HepG2 (cell line): ENCODE measurements around the gene NTMT1. TPM values are rescaled to one million over a fixed set of nuclear protein-coding genes. Genes with fewer than 3 reads are reported as not detected.
A peak's percentile ranks its signal among the peaks of the same experiment; 100 is the strongest.

ENCODE experiments used
- CEBPB ChIP-seq: IDR thresholded peaks from 2 replicates; pipeline ENCODE4 v1.6.1; 2011; ENCODE audit warnings: low read depth, low read length, improper control_type of control experiment, borderline replicate concordance
- CHCHD3 ChIP-seq: sonication (generic); formaldehyde crosslinking; IDR thresholded peaks from 2 replicates; pipeline ENCODE4 v1.8.0; 2022; ENCODE audit warnings: mild to moderate bottlenecking, missing genetic modification reagents, moderate library complexity
- EP300 ChIP-seq, 3 experiments: sonication (generic) in 1 of 3; formaldehyde crosslinking in 1 of 3; IDR thresholded peaks; 2 replicates each; pipeline versions ENCODE4 v1.5.1 to v1.6.1; 2011 to 2020; ENCODE audit warnings: low read depth in 2 of 3, low read length in 2 of 3, borderline replicate concordance in 1 of 3, improper control_type of control experiment in 1 of 3, mild to moderate bottlenecking in 1 of 3, missing genetic modification reagents in 1 of 3, moderate library complexity in 1 of 3
- FOXP4 ChIP-seq: sonication (generic); formaldehyde crosslinking; IDR thresholded peaks from 2 replicates; pipeline ENCODE4 v1.4.0; 2020; ENCODE audit warnings: missing genetic modification reagents
- HMG20A ChIP-seq: IDR thresholded peaks from 2 replicates; pipeline ENCODE4 v1.6.1; 2016; ENCODE audit warnings: borderline replicate concordance
- PRDM15 ChIP-seq: sonication (generic); formaldehyde crosslinking; IDR thresholded peaks from 2 replicates; pipeline ENCODE4 v1.4.0; 2020; ENCODE audit warnings: missing genetic modification reagents
- RBAK ChIP-seq: sonication (generic); formaldehyde crosslinking; IDR thresholded peaks from 2 replicates; pipeline ENCODE4 v1.5.1; 2020; ENCODE audit warnings: mild to moderate bottlenecking, missing genetic modification reagents
- RFXAP ChIP-seq: sonication (generic); formaldehyde crosslinking; IDR thresholded peaks from 2 replicates; pipeline ENCODE4 v1.4.0; 2020; ENCODE audit warnings: missing genetic modification reagents, borderline replicate concordance
- SAP130 ChIP-seq: IDR thresholded peaks from 2 replicates; pipeline ENCODE4 v1.6.1; 2016; ENCODE audit warnings: low read depth
- ZFP91 ChIP-seq: sonication (generic); formaldehyde crosslinking; IDR thresholded peaks from 2 replicates; pipeline ENCODE4 v1.9.0; 2022; ENCODE audit warnings: missing genetic modification reagents, mild to moderate bottlenecking, borderline replicate concordance
- ZNF296 ChIP-seq: sonication (generic); formaldehyde crosslinking; conservative IDR thresholded peaks from 2 replicates; pipeline ENCODE4 v1.5.0; 2020; ENCODE audit warnings: mild to moderate bottlenecking, missing genetic modification reagents
- ZNF572 ChIP-seq: sonication (generic); formaldehyde crosslinking; IDR thresholded peaks from 2 replicates; pipeline ENCODE4 v1.5.1; 2020; ENCODE audit warnings: mild to moderate bottlenecking, missing genetic modification reagents
- ZNF776 ChIP-seq: sonication (generic); formaldehyde crosslinking; IDR thresholded peaks from 2 replicates; pipeline ENCODE4 v1.4.0; 2020; ENCODE audit warnings: mild to moderate bottlenecking, missing genetic modification reagents
- polyA plus RNA-seq, 8 experiments: library from polyadenylated mRNA; depleted of rRNA in 3 of 8; stranded (reverse) in 7 of 8; unstranded in 1 of 8; fragments of >200 nt; fragmentation: Illumina TruSeq in 4 of 8; extraction: Trizol in 4 of 8; gene quantifications; 2 replicates each; pipeline versions ENCODE4 v1.2.1 to v1.2.3, GENCODE V29; 2011 to 2016; ENCODE audit warnings: low read depth in 4 of 8, missing spikeins in 1 of 8, mixed read lengths in 1 of 8; ENCODE audit not compliant: insufficient read depth in 1 of 8
- total RNA-seq, 5 experiments: library from RNA; depleted of rRNA; stranded (reverse); fragments of >200 nt; fragmentation: Illumina TruSeq; extraction: Trizol; gene quantifications; 2 replicates each; pipeline ENCODE4 v1.2.3, GENCODE V29; 2016; ENCODE audit warnings: low read depth in 1 of 5
- TF ChIP-seq, protein P1 (sequence below): sonication (generic); formaldehyde crosslinking; IDR thresholded peaks from 2 replicates; pipeline ENCODE4 v1.8.1; 2022; ENCODE audit warnings: mild to moderate bottlenecking, missing genetic modification reagents
- TF ChIP-seq, protein P2 (sequence below): IDR thresholded peaks from 2 replicates; pipeline ENCODE4 v1.6.1; 2012; ENCODE audit warnings: inconsistent platforms
- TF ChIP-seq, protein P3 (sequence below): sonication (generic); formaldehyde crosslinking; IDR thresholded peaks from 2 replicates; pipeline ENCODE4 v1.8.1; 2022; ENCODE audit warnings: low read depth, mild to moderate bottlenecking, missing genetic modification reagents

Gene NTMT1
- total and polyA plus RNA-seq, 2 of the 13 experiments (the other 11 are each of a cell fraction or from before 2014, with no cell fraction given) = 49.1 to 53.8 TPM

DNA sequence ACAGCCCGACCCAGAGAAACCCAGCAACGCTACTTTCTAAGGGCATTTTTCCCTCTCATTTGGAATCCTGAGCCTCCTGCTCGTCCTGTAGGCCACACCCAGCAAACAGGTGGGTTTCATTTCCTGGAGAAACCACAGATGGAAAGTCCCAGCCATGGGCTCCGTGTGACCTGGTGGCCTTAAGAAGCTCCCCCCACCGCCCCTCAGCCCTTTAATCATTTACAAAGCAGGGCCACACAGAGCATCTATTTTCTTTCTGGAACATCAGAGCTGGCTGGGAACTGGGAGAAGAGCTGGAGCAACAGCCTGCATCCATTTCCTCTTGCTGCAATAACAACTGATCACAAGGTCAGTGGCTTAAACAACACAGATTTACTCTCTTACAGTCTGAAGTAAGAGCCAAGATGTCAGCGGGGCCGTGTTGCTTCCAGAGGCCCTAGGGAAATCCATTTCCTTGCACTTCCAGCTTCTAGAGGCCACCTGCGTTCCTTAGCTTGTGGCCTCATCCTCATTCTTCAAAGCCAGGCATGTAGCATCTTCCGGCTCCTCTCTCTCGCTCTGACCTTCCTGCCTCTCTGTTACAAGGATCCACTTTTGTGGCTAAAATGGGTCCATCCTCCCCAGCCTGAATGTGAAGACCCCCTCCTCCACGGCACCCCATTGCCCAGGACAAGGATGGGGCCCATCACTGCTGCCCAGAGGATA, 45.6 kb upstream of the NTMT1 start (continued):
- TF ChIP-seq, protein P1, sequence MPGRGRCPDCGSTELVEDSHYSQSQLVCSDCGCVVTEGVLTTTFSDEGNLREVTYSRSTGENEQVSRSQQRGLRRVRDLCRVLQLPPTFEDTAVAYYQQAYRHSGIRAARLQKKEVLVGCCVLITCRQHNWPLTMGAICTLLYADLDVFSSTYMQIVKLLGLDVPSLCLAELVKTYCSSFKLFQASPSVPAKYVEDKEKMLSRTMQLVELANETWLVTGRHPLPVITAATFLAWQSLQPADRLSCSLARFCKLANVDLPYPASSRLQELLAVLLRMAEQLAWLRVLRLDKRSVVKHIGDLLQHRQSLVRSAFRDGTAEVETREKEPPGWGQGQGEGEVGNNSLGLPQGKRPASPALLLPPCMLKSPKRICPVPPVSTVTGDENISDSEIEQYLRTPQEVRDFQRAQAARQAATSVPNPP (CRISPR knock-in tag) = no peak
- peak; percentile 59; the same call in 1 of the 2 replicates for TF ChIP-seq ZFP91 (CRISPR knock-in tag)
- peak; percentile 23; the same call in 1 of the 2 replicates for TF ChIP-seq PRDM15
- TF ChIP-seq SAP130 (CRISPR knock-in tag) = peak; percentile 53
- TF ChIP-seq ZNF776 (CRISPR knock-in tag) = no peak
- peak; percentile 50 for TF ChIP-seq FOXP4
- TF ChIP-seq CEBPB = peak; percentile 31; the same call in 1 of the 2 replicates
- no peak for TF ChIP-seq RFXAP (CRISPR knock-in tag)
- no peak for TF ChIP-seq RBAK
- peak in 1 of 2 experiments; percentile 63; a peak in 2 of 4 replicates for TF ChIP-seq EP300 (IDR thresholded peaks at IDR 0.05; ENCODE audit: low read depth in 2 of 2, low read length in 2 of 2)
- TF ChIP-seq EP300 (CRISPR knock-in tag; IDR thresholded peaks at IDR 0.05; ENCODE audit: borderline replicate concordance) = no peak; the same call in 1 of the 2 replicates
- TF ChIP-seq, protein P2, sequence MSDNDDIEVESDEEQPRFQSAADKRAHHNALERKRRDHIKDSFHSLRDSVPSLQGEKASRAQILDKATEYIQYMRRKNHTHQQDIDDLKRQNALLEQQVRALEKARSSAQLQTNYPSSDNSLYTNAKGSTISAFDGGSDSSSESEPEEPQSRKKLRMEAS = peak; percentile 17; the same call in 1 of the 2 replicates
- TF ChIP-seq CHCHD3 (CRISPR knock-in tag) = no peak
- peak; percentile 19; the same call in 1 of the 2 replicates for TF ChIP-seq HMG20A (CRISPR knock-in tag)
- TF ChIP-seq, protein P3, sequence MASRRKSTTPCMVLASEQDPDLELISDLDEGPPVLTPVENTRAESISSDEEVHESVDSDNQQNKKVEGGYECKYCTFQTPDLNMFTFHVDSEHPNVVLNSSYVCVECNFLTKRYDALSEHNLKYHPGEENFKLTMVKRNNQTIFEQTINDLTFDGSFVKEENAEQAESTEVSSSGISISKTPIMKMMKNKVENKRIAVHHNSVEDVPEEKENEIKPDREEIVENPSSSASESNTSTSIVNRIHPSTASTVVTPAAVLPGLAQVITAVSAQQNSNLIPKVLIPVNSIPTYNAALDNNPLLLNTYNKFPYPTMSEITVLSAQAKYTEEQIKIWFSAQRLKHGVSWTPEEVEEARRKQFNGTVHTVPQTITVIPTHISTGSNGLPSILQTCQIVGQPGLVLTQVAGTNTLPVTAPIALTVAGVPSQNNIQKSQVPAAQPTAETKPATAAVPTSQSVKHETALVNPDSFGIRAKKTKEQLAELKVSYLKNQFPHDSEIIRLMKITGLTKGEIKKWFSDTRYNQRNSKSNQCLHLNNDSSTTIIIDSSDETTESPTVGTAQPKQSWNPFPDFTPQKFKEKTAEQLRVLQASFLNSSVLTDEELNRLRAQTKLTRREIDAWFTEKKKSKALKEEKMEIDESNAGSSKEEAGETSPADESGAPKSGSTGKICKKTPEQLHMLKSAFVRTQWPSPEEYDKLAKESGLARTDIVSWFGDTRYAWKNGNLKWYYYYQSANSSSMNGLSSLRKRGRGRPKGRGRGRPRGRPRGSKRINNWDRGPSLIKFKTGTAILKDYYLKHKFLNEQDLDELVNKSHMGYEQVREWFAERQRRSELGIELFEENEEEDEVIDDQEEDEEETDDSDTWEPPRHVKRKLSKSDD (CRISPR knock-in tag) = no peak
- 0 out of 2 replicates have a peak, but pooled peaks have one; percentile 42 for TF ChIP-seq ZNF572
- no peak for TF ChIP-seq ZNF296 (CRISPR knock-in tag)
